ENCODE data around the gene IL11RA. TPM values are rescaled to one million over a fixed set of nuclear protein-coding genes. Genes with fewer than 3 reads are reported as not detected.

IL11RA gene
- polyA plus RNA-seq, 3 donors = 44.1 to 48.8 (median 47.6) TPM

Other genes starting within 250 kb of the IL11RA start
- gene FAM219A, start 193.6 kb upstream of the IL11RA start, polyA plus RNA-seq (ENCODE audit: insufficient read length in 3 of 3) = 10 to 100 TPM; 12.1 to 12.7 (median 12.2) TPM
- gene DNAI1, start 193.4 kb upstream of the IL11RA start, polyA plus RNA-seq (ENCODE audit: insufficient read length in 3 of 3) = 1 to 10 TPM; 1.6 to 2.7 (median 2.2) TPM
- gene ENHO, start 129.2 kb upstream of the IL11RA start, polyA plus RNA-seq (ENCODE audit: insufficient read length in 3 of 3) = 1 to 10 TPM; 1.3 to 1.8 (median 1.4) TPM
- gene CNTFR, start 62.5 kb upstream of the IL11RA start, polyA plus RNA-seq (ENCODE audit: insufficient read length in 3 of 3) = 10 to 100 TPM; 34.5 to 36.0 (median 35.6) TPM
- gene RPP25L, start 40.1 kb upstream of the IL11RA start, polyA plus RNA-seq (ENCODE audit: insufficient read length in 3 of 3) = 10 to 100 TPM; 23.4 to 28.8 (median 28.7) TPM
- 10 to 100 TPM; 90.0 to 99.4 (median 96.9) TPM for gene DCTN3, start 31.7 kb upstream of the IL11RA start, polyA plus RNA-seq (ENCODE audit: insufficient read length in 3 of 3)
- gene ARID3C, start 23.1 kb upstream of the IL11RA start, polyA plus RNA-seq (ENCODE audit: insufficient read length in 3 of 3) = under 1 TPM in 1 of 3 donors, not detected in 2; 0.21 TPM
- 10 to 100 TPM; 47.0 to 53.1 (median 48.1) TPM for gene SIGMAR1, start 14.4 kb upstream of the IL11RA start, polyA plus RNA-seq (ENCODE audit: insufficient read length in 3 of 3)
- 10 to 100 TPM; 57.8 to 70.9 (median 62.0) TPM for gene GALT, start 5.5 kb upstream of the IL11RA start, polyA plus RNA-seq (ENCODE audit: insufficient read length in 3 of 3)
- gene CCL27, start 10.5 kb downstream of the IL11RA start, polyA plus RNA-seq (ENCODE audit: insufficient read length in 3 of 3) = under 1 TPM; 0.50 to 0.61 (median 0.57) TPM
- under 1 TPM in 1 of 3 donors, not detected in 2; 0.31 TPM for gene CCL19, start 39.1 kb downstream of the IL11RA start, polyA plus RNA-seq (ENCODE audit: insufficient read length in 3 of 3)
- gene CCL21, start 58.0 kb downstream of the IL11RA start, polyA plus RNA-seq (ENCODE audit: insufficient read length in 3 of 3) = 10 to 100 TPM in 2 of 3 donors, 1 to 10 TPM in 1; 7.7 to 16.5 (median 10.4) TPM

Measured in right renal cortex interstitium (tissue), 3 donors.